8988T (cell line): Measurements from ENCODE around the gene PGK1.
"Not testable (repeated sequence)": the region's sequence is repeated elsewhere in the genome, so short reads cannot be mapped to it uniquely, and the experiment has no call there.

Experiments
- DNase-seq: peaks from one replicate; pipeline ENCODE4 v3.0.0; 2011

PGK1 gene

DNA sequence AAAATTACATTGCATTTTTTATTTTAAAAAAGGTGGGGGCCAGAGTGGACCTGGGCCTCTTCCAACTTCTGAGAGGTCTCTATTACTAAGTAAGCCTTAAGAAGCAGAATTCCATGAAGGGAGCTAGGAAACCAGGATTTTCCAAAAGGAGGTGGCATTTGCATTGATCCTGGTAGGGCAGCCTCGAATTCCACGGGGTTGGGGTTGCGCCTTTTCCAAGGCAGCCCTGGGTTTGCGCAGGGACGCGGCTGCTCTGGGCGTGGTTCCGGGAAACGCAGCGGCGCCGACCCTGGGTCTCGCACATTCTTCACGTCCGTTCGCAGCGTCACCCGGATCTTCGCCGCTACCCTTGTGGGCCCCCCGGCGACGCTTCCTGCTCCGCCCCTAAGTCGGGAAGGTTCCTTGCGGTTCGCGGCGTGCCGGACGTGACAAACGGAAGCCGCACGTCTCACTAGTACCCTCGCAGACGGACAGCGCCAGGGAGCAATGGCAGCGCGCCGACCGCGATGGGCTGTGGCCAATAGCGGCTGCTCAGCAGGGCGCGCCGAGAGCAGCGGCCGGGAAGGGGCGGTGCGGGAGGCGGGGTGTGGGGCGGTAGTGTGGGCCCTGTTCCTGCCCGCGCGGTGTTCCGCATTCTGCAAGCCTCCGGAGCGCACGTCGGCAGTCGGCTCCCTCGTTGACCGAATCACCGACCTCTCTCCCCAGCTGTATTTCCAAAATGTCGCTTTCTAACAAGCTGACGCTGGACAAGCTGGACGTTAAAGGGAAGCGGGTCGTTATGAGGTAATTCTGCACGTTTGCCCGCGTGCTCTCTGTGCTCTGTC lies at the start of gene PGK1:
Gene PGK1, plus strand, starts transcription at position 626 of the 824 bp plus-strand sequence. Its CDS starts 93 bp downstream, at position 719.
- peak; percentile 40 for DNase-seq

DNA sequence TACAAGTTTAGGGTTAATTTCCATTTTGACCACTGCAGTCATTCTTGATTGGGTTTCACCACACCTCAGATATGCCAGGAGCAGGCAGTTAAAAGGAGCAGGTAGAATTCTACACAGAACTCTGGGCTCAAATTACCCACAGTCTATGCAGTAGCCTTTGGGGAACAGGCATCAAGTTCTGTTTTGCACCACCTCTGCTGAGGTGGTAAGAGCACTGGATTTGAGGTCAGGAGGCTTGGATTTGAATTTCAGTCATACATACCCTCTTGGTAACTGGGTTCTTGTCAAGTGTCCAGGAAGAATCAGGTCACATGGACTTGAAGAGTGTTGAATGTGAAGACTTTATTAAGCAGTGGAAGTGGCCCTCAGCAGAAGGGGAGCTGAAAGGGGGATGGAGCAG lies 40.4 kb upstream of the PGK1 start:
- no peak for DNase-seq

DNA sequence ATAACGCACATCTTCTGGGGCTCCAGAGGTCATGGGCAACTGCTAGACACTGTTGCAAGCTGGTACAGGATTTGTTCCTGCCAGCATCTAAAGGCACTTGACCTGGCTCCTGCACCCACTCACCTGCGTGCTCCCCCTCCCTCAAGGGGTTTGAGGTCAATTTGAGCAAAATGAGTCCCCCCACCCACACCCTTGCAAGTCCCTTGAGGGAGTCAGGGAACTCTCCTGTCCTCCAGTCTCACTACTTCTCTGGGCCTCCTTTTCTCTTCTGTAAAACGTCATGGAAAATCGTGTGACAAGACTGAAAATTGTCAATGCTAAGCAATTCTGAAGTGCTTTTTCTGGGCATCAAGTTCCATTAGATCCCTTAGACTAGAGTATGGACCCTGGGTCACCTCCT lies 39.9 kb upstream of the PGK1 start:
- DNase-seq, result no peak

DNA sequence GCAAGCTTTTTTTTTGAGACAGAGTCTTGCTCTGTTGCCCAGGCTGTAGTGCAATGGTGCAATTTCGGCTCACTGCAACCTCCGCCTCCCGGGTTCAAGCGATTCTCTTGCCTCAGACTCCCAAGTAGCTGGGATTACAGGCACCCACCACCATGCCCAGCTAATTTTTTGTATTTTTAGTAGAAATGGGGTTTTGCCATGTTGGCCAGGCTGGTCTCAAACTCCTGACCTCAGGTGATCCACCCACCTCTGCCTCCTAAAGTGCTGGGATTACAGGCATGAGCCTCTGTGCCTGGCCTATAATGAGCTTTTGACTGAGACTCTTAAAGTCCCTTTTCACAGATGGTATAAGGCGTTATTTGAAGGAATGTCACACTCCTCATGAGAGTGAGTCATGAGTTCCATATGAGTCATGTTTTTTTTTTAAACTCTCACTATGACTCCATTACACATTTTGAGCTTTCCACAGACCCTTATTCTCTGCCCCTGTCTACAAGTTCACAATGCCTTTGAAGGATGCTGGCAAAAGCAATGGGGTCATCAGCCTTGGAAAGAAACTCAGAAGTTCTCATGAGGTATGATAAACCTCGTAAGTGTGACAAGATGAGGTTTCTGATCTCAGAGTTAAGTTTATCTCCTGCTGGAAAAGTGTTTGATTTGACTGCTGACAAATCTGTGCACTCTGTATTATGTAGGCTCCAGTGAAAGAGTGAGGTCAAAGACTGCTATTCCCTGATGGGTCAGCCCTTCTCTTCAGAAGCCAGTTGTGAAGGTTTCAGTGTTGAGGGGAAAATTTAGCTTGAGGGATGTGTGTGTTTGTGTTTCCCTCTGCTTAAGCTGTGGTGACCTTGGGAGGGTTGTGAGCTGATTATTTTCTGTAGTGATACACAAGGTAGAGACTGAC lies 39.1 kb upstream of the PGK1 start:
- DNase-seq, result not testable (repeated sequence)

DNA sequence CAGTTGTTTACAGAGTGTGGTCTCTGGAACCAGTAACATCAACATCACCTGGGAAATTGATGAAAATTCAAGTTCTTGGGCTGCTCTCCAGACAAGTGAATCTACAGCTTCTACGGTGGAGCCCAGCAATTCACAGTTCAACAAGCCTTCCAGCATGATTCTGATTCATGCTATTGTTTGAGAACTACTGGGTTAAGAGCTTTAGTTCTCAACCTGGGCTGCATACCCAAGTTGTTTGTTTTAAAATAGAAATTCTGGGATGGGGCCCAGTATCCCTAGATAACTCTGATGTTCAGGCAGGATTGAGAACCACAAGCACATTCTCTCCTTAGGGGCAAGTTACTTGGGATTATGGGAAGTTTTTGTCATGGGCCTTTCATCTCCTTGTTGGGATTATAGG lies 37.9 kb upstream of the PGK1 start:
- DNase-seq, result no peak

DNA sequence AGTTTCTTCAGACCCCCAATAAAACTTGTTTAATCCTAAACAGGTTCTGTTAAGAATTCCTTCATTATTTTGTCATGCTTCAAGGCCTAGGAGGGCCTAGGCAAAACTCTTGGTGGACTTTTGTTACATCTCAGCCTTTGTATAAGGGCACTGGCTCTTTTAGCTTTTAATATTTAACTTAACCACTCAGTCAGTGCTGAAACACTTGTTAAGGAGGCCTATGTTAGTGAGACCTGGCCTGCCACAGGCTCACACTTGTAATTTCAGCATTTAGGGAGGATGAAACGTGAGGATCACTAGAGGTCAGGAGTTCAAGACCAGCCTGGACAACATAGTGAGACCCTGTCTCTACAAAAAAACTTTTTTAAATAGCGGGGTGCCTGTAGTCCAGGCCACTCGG lies 32.7 kb upstream of the PGK1 start:
- DNase-seq, result no peak

DNA sequence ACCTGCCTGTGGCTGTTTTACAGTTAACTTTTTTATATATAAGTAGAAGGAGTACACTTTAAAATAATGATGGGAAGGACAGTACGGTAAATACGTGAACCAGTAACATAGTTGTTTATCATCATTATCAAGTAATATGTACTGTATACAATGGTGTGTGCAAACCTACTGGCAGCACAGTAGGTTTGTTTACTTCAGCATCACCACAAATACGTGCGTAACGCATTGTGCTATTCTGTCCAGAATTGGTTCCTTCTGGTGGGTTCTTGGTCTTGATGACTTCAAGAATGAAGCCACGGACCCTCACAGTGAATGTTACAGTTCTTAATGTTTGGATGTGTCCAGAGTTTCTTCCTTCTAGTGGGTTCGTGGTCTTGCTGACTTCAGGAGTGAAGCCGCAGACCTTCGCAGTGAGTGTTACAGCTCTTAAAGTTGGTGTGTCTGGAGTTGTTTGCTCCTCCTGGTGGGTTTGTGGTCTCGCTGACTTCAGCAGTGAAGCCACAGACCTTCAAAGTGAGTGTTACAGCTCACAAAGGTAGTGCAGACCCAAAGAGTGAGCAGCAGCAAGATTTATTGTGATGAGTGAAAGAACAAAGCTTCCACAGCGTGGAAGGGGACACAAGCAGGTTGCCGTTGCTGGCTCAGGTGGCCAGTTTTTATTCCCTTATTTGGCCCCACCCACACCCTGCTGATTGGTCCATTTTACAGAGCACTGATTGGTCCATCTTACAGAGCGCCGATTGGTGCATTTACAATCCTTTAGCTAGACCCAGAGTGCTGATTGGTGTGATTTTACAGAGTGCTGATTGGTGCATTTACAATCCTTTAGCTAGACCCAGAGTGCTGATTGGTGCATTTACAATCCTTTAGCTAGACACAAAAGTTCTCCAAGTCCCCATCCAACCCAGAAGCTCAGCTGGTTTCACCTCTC lies 30.6 kb upstream of the PGK1 start:
- DNase-seq, result not testable (repeated sequence)

DNA sequence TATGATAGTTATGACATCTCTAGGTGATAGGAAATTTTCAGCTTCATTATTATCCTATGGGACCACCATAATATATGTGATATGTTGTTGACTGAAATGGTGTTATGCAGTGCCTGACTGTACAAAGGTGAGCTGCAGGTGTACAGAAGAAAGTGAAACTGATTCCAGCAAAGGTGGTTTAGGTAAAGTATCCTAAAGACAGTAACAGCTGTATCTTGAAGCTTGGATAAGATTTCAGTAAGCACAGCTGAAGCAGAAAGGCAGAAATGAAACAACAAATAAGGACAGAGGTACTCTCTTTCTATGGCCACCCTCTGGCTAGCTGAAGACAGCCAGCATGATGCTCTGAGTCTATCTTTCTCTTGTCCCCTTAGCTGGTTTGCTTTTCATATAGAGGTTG lies 30.0 kb upstream of the PGK1 start:
- DNase-seq, result no peak

DNA sequence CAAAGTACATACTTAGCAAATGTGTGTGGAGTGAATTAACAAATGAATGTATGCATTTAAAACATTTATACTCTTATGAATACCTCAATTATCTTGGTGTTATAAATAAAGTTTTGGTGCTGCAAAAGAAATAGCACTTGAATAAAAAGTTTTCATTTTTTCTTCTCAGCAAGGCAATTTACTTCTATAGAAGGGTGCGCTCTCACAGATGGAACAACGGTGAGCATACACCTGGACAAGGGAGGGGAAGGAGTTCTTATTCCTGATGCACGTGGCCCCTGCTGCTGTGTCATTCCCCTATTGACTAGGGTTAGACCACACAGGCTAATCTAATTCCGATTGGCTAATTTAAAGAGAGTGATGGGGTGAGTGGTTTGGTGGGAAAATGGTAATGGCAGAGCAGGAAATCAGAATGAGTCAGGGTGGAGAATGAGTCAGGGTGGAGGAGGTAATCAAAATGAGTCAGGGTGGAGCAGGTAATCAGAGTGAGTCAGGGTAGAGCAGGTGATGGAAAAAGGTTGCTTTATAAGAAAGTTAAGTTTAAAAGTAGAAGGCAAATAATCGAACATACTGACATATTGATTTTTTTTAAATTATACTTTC lies 28.2 kb upstream of the PGK1 start:
- DNase-seq, result no peak

DNA sequence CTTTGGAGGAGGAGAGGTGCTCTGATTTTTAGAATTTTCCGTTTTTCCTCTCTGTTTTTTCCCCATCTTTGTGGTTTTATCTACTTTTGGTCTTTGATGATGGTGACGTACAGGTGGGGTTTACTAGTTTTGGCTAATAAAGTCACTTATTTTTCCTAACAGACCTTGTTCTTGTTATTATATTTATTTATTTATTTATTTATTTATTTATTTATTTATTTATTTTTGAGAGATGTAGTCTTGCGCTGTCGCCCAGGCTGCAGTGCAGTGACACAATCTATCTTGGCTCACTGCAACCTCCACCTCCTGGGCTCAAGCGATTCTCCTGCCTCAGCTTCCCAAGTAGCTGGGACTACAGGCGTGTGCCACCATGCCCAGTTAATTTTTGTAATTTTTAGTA lies 22.6 kb upstream of the PGK1 start:
- not testable (repeated sequence) for DNase-seq

DNA sequence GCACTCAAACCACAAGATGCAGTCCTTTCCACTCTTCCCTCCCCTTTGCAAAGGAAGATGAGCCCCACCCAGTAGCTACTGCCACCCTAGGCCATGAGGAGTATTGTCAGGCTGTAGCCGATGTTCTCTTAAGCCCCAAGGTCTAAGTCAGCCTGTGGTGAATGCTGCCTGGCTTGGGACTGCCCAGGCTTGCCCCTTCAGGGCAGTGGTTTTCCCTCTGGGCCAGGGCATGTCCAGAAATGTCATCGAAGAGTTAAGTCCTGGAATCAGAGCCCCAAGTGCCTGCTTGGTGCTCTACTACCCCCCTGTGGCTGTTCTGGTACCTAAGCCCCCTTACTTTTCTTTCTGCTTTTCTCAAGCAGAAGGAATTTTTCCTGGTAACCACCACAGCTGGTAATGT lies 11.8 kb upstream of the PGK1 start:
- DNase-seq, result no peak

DNA sequence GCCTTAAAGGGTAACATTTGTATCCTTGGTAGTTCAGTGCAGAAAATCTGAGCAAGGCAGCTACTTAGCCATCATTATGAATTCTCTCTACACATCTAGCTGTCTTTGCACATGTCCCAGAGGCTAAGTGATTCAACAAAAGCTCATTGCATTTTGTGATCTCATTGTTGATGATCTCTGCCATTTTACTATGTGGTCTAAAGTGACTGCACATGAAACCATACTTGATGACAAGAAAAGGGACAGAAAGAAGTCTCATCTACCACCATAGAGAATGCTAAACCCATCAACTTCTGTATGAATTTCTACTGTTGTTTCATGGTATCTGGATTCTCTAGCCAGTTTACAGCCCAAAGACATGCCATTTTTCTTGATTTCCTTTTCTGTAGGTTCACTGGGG lies 5.9 kb upstream of the PGK1 start:
- no peak for DNase-seq

DNA sequence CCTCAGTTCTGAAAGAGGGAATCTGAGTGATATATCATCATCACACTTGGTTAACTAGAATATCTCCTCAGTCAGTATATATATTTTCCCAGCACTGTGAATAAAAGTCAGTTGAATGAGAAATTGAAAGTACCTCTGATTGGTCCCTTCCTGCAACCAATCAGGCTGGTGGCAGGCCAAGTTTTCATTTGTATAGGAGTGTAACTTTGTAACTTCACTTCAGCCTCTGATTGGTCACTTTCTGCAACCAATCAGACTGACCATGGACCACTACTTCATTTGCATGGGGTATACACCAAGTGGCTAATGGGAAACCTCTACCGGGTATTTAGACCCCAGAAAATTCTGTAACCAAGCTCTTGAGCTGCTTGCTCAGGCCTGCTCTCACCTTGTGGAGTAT lies 2.0 kb upstream of the PGK1 start:
- DNase-seq, result no peak

DNA sequence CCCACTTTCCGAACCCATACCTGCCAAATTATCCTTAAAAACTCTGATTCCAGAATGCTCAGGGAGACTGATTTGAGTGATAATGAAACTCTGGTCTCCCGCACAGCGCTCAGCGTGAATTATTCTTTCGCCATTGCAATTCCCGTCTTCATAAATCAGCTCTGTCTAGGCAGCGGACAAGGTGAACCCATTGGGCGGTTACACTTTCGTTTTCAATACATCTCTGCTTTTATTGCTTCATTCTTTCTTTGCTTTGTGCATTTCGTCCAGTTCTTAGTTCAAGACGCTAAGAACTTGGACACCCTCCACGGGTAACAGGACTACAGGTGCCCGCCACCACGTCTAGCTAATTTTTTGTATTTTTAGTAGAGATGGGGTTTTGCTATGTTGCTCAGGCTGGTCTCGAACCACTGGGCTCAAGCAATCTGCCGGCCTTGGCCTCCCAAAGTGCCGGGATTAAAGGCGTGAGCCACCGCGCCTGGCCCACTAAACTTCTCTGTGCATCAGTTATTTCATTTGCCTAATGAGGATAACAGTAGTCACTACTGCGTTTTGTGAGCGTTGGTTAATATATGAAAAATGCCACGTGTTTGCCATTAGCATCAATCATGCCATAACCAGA lies 936 bp upstream of the PGK1 start:
- no peak for DNase-seq

DNA sequence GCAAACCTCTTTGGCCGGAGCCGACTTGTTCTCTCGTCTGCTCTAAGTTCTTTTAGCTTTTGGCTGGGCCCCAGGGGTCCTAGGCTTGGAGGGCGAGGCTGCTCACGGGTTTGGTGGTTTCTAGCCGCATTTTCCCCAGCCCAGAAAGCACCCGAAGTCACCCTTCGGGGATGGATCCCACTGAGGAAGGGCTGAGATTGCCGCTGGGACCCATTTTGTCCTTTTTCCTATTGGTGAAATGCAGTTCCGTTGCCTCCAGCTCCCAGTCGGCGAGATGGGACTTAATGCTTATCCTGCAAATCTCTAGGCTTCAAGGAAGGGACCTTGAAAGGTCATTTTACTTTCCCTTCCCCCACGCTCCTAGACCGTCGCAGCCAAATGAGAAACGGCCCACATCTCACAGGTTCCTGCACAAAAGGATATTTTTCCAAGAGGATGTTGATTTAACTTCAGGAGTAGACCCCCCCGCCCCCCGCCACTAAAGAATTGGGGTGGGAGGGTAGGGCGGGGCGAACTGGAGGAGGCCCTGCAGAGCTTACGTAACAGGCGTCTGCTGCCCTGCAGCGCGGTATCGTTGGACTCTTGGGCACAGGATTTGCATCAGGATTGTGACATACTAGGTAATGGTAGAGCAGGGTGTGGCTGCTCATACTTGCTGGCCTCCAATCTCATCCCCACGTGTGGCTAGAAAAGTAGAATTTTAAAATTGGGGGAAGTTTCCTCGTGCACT lies 564 bp downstream of the PGK1 start:
- DNase-seq, result no peak

DNA sequence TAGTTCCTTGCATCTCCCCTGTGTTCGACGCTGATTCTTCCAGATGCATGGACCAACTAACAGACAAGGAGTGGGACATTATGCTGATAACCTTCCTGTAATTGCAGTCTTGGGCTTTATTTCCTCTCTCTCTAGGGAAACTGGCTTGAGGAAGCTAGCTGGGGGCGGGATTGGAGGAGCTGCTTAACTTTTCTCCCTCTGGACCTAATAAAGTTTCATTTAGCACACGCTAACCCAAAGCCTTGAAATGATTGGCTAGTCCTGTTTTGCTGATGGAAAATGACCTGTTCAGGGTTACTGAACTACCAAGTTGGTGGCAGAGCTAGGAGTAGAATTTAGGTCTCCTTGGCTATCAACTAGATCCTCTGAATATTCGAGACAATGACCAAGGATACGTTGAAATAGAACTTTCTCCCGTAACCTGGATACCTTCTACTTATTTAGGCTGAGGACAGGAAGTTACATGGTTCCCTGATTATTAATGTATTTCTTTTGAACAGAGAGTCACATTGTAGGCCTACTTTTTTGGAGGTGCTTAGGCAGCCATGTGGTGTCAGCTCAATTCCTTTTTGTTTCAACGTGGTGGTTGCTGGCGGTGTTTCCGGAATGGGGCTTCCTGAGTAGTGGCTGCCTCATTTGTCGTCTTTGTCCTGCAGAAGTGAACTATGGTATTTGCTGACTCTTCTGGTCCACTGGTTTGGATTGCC lies 2.0 kb downstream of the PGK1 start:
- DNase-seq, result no peak

DNA sequence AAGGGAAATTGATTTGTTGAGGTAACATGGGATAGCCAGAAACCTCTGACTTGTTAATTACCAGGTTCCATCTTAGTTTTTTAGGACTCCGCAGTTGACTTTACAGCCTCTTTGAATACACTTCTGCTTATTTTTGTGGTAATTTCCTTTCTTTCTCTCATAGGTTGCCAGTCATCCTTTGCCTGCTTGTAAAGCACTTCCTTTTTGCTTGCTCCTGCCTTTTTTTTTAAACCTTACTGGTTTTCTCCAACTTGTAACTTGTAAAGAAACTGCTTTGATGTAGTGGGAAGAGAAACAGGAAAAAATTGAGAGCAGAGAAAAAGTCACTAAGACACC lies 2.6 kb downstream of the PGK1 start:
- no peak for DNase-seq

DNA sequence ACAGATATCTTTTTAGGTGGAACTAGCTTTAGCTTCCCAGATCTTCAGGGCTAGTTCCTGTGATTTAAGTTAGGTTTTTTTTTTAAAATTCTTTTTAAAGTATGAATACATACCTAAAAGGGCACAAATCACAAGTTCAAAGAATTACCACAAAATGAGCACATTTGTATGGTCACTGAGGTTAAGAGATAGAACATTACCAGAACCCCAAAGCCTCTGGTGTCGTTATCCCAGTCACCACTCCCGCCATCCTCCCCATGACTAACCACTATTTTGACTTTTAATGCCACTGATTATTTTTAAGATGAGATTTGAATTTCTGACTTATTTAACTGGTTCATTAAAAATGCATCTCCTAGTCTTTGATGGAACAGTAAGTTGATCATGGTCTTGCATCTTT lies 5.4 kb downstream of the PGK1 start:
- DNase-seq, result no peak

DNA sequence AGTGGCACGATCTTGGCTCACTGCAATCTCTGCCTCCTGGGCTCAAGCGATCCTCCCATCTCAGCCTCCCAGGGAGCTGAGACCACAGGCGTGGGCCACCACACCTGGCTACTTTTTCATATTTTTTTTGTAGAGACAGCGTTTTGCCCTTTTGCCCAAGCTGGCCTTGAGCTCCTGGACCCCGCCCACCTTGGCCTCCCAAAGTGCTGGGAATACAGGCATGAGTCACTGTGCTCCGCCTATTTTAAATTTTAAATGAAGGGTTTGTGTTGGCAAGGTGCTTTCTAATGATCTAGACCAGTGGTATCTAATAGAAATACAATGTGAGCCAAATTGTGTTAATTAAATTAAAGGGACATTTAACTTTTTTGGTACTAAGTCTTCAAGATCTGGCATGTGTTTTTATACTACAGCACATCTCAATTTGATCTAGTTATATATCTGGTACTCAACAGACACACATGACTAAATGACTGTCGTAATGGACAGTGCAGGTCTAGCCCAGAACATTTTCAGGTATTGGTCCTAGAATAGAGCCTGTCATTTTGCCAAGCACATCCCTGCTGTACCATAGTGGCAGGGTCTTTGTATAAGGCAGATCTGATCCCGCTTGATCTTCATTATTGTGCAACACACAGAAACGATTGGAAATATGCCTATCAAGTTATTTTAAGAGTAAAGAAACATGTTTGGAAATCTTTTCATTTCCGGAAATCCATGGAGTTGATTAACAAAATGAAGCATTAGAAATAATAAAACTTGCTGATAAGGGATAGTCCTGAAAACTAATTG lies 7.3 kb downstream of the PGK1 start:
- DNase-seq, result no peak

DNA sequence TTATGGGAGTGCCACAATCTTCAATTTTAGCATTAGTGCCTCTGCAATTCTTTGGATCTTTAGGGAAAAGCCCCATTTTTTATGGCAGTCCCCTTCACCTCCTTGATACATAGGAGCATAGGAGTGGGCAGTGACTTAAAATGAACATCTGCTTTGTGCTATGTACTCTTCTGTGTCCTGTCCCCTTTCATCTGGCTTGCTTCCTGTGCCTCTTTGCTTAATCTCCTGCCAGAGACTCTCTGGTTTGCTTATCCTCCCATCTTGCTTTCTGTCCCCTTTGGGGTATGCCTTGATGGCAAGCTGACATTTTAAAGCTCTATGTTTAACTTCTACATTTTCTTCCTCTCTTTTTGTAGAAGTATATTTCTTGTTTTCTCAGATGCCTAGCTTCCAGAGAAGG lies 12.3 kb downstream of the PGK1 start:
- no peak for DNase-seq
